GM06990 (cell line): ENCODE results near the gene CGB7.
"Not testable (repeated sequence)": the region's sequence is repeated elsewhere in the genome, so short reads cannot be mapped to it uniquely, and the experiment has no call there.

Source experiments
- DNase-seq: peaks from one replicate; pipeline ENCODE4 v3.0.0-alpha.2; 2011; ENCODE audit not compliant: insufficient read length; ENCODE audit errors: extremely low read depth
- H3K27me3 ChIP-seq: replicated peaks from 2 replicates; pipeline ENCODE4 v1.6.0; 2011; ENCODE audit warnings: low read length; ENCODE audit not compliant: control insufficient read depth, insufficient read depth
- H3K36me3 ChIP-seq: 2 replicates; pipeline ENCODE4 v1.5.1; 2011; ENCODE audit warnings: low read length; ENCODE audit not compliant: control insufficient read depth, insufficient read depth
- H3K4me3 ChIP-seq: replicated peaks from 2 replicates; pipeline ENCODE4 v1.5.1; 2011; ENCODE audit warnings: low read depth, mild to moderate bottlenecking, control low read depth, low read length
- CTCF ChIP-seq: IDR thresholded peaks from 2 replicates; pipeline ENCODE4 v1.5.1; 2011; ENCODE audit warnings: low read length, control low read depth, mild to moderate bottlenecking, inconsistent platforms; ENCODE audit not compliant: insufficient read depth, poor library complexity, severe bottlenecking

CGB7 gene

GRCh38 chr19:49056101-49056901, 1.2 kb downstream of the CGB7 start:
- H3K4me3 ChIP-seq: peak overlapping the region; percentile 47
- peaks cover 4% of the 10 kb centered on the region; the same call in 1 of the 2 replicates for H3K27me3 ChIP-seq
- DNase-seq: peak; percentile 62

GRCh38 chr19:49050376-49051033, 7.0 kb downstream of the CGB7 start:
- not testable (repeated sequence) for H3K4me3 ChIP-seq, H3K27me3 ChIP-seq, H3K36me3 ChIP-seq, DNase-seq

More at GRCh38 chr19:49056101-49056901, 1.2 kb downstream of the CGB7 start:
- H3K36me3 ChIP-seq: no peaks in the 10 kb centered on the region
- peak; percentile 18 for TF ChIP-seq CTCF

- DNase-seq, H3K27me3 ChIP-seq, H3K36me3 ChIP-seq, H3K4me3 ChIP-seq: not testable (repeated sequence)
Measured at GRCh38 chr19:49049834-49050233, 7.7 kb downstream of the CGB7 start.

GRCh38 chr19:49049011-49049410, 8.5 kb downstream of the CGB7 start, which contains the start of gene CGB8:
CGB8 (minus strand) TSS chr19:49049111; CDS start chr19:49048739, 372 bp downstream.
- not testable (repeated sequence) for H3K36me3 ChIP-seq, DNase-seq, H3K27me3 ChIP-seq, H3K4me3 ChIP-seq

GRCh38 chr19:49043548-49043947, 14.0 kb downstream of the CGB7 start, which contains the start of gene CGB5:
CGB5 (plus strand) TSS chr19:49043848; CDS start chr19:49044210, 362 bp downstream.
- not testable (repeated sequence) for H3K27me3 ChIP-seq, H3K36me3 ChIP-seq, H3K4me3 ChIP-seq, DNase-seq

- H3K4me3 ChIP-seq, H3K36me3 ChIP-seq, H3K27me3 ChIP-seq, DNase-seq: not testable (repeated sequence)
Measured at GRCh38 chr19:49042666-49043065, 14.9 kb downstream of the CGB7 start.

GRCh38 chr19:49042177-49042576, 15.4 kb downstream of the CGB7 start:
- Histone ChIP-seq H3K27me3 (no peaks in the 10 kb centered on the region), H3K4me3 (no peak overlapping the region), H3K36me3 (no peaks in the 10 kb centered on the region)
- DNase-seq: no peak
- no peak for TF ChIP-seq CTCF

GRCh38 chr19:49039736-49040135, 17.8 kb downstream of the CGB7 start:
- H3K4me3 ChIP-seq, H3K27me3 ChIP-seq, DNase-seq, H3K36me3 ChIP-seq: not testable (repeated sequence)

GRCh38 chr19:49038557-49039276, 18.8 kb downstream of the CGB7 start:
- not testable (repeated sequence) for H3K36me3 ChIP-seq, H3K27me3 ChIP-seq, DNase-seq, H3K4me3 ChIP-seq

- H3K4me3 ChIP-seq, H3K36me3 ChIP-seq, DNase-seq, H3K27me3 ChIP-seq: not testable (repeated sequence)
Measured at GRCh38 chr19:49038111-49038510, 19.4 kb downstream of the CGB7 start.
